ENCODE results near the gene HSPH1. TPM values are rescaled to one million over a fixed set of nuclear protein-coding genes. Genes with fewer than 3 reads are reported as not detected.

The HSPH1 gene
- total and polyA plus RNA-seq, 12 donors, result 19.8 to 122 (median 48.2) TPM

- TF ChIP-seq POLR2A (IDR thresholded peaks at IDR 0.05) (no peak), CTCF (IDR thresholded peaks at IDR 0.05) (no peak)
- Histone ChIP-seq H3K36me3 (replicated peaks in 1 of 2) (no peaks in the 10 kb centered on the region), H3K9me3 (replicated peaks in 1 of 3) (no peaks in the 10 kb centered on the region), H3K4me1 (replicated peaks in 1 of 2) (no peaks in the 10 kb centered on the region), H3K27me3 (no peaks in the 10 kb centered on the region), H3K27ac (no peak overlapping the region), H3K4me3 (no peak overlapping the region)
- 75 to 84% (median 79%) methylated on average over 7 of the region's 7 CpGs for whole genome bisulfite sequencing, 4 donors
- no peak for DNase-seq
- intact Hi-C loops (cut with DNase I), result no loop called here
Observed at GRCh38 chr13:31184981-31185645, 23.4 kb upstream of the HSPH1 start.

- Histone ChIP-seq H3K4me1 (replicated peaks in 1 of 2) (no peaks in the 10 kb centered on the region), H3K27ac (no peak overlapping the region), H3K36me3 (replicated peaks in 1 of 2) (no peaks in the 10 kb centered on the region), H3K4me3 (no peak overlapping the region), H3K27me3 (no peaks in the 10 kb centered on the region), H3K9me3 (replicated peaks in 1 of 3) (no peaks in the 10 kb centered on the region)
- DNase-seq, result no peak
- TF ChIP-seq CTCF (IDR thresholded peaks at IDR 0.05), result no peak
- TF ChIP-seq POLR2A (IDR thresholded peaks at IDR 0.05), result no peak
- WGBS, 4 donors, result 91 to 93% (median 92%) methylated on average over 6 of the region's 6 CpGs
- intact Hi-C loops (cut with DNase I), result no loop called here
Observed at GRCh38 chr13:31184451-31184850, 22.7 kb upstream of the HSPH1 start.

- H3K4me3 ChIP-seq, result no peak overlapping the region
- 93% methylated on average over 26 of the region's 26 CpGs; no CpG with 5 or more reads in 1 of the 4 donors for WGBS, 4 donors
- no peaks in the 10 kb centered on the region for H3K9me3 ChIP-seq (replicated peaks in 1 of 3)
- intact Hi-C loops (cut with DNase I), result no loop called here
- no peaks in the 10 kb centered on the region for H3K27me3 ChIP-seq
- H3K4me1 ChIP-seq (replicated peaks in 1 of 2), result no peaks in the 10 kb centered on the region
- no peaks in the 10 kb centered on the region for H3K36me3 ChIP-seq (replicated peaks in 1 of 2)
- DNase-seq, result no peak
- no peak for TF ChIP-seq CTCF (IDR thresholded peaks at IDR 0.05)
- TF ChIP-seq POLR2A (IDR thresholded peaks at IDR 0.05), result no peak
- H3K27ac ChIP-seq, result no peak overlapping the region
Observed at GRCh38 chr13:31182987-31183386, 21.3 kb upstream of the HSPH1 start.

- 82 to 90% (median 85%) methylated on average over 5 of the region's 5 CpGs for WGBS, 4 donors
- intact Hi-C loops (cut with DNase I), result no loop called here
- no peak for DNase-seq
- Histone ChIP-seq H3K27me3 (no peaks in the 10 kb centered on the region), H3K9me3 (replicated peaks in 1 of 3) (no peaks in the 10 kb centered on the region), H3K4me3 (no peak overlapping the region), H3K27ac (no peak overlapping the region), H3K36me3 (replicated peaks in 1 of 2) (no peaks in the 10 kb centered on the region), H3K4me1 (replicated peaks in 1 of 2) (no peaks in the 10 kb centered on the region)
- TF ChIP-seq CTCF (IDR thresholded peaks at IDR 0.05) (no peak), POLR2A (IDR thresholded peaks at IDR 0.05) (no peak)
Observed at GRCh38 chr13:31179754-31180153, 18.1 kb upstream of the HSPH1 start.

All from adrenal gland (tissue), 12 donors.